ENCODE results near the gene OR11G2.
"Not testable (repeated sequence)": the region's sequence is repeated elsewhere in the genome, so short reads cannot be mapped to it uniquely, and the experiment has no call there.

OR11G2 gene

DNA sequence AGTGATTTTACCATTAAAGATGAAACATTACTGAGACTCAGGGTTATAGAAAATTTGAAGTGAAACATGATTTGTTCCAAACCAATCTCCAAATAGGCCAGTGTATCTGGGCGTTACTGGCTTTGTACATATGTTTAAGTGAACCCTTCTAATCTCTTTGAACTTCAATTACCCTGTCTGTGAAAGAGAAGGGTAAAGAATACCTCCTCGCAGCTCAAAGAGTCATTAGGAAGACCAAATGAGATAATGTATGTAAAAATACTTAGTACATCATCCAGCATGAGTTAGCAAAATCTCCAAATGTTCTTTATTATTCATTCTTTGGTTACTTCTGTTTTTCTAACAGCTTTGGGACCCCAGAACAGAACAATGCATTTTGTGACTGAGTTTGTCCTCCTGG is 32.7 kb downstream of the OR11G2 start, which contains the start of gene OR11H6:
OR11H6 (plus strand) TSS at position 301 of the 400 bp plus-strand sequence; CDS start at position 301, 0 bp downstream.
- H3K27me3 ChIP-seq (ENCODE audit: insufficient read depth, low read depth): no peaks in the 10 kb centered on the region
- no peaks in the 10 kb centered on the region for H3K36me3 ChIP-seq (ENCODE audit: insufficient read depth)
- TF ChIP-seq, protein P1, sequence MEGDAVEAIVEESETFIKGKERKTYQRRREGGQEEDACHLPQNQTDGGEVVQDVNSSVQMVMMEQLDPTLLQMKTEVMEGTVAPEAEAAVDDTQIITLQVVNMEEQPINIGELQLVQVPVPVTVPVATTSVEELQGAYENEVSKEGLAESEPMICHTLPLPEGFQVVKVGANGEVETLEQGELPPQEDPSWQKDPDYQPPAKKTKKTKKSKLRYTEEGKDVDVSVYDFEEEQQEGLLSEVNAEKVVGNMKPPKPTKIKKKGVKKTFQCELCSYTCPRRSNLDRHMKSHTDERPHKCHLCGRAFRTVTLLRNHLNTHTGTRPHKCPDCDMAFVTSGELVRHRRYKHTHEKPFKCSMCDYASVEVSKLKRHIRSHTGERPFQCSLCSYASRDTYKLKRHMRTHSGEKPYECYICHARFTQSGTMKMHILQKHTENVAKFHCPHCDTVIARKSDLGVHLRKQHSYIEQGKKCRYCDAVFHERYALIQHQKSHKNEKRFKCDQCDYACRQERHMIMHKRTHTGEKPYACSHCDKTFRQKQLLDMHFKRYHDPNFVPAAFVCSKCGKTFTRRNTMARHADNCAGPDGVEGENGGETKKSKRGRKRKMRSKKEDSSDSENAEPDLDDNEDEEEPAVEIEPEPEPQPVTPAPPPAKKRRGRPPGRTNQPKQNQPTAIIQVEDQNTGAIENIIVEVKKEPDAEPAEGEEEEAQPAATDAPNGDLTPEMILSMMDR (conservative IDR thresholded peaks at IDR 0.05; ENCODE audit: low read depth, low read length): no peak
- no peak within 1 kb of the TSS for H3K4me3 ChIP-seq (IDR thresholded peaks at IDR 0.05; ENCODE audit: insufficient read depth, low read depth, low read length)
- no peak within 1 kb of the TSS for H3K27ac ChIP-seq
- H3K9ac ChIP-seq: no peak within 1 kb of the TSS
- no peak within 1 kb of the TSS for H2AFZ ChIP-seq (ENCODE audit: low read depth)
- no peaks in the 10 kb centered on the region for H3K79me2 ChIP-seq (ENCODE audit: insufficient read depth, low read depth)
- H3K4me2 ChIP-seq: no peak within 1 kb of the TSS
- no peaks in the 10 kb centered on the region for H3K4me1 ChIP-seq (ENCODE audit: low read depth, poor library complexity, severe bottlenecking)
- H4K20me1 ChIP-seq (ENCODE audit: insufficient read depth): no peaks in the 10 kb centered on the region

DNA sequence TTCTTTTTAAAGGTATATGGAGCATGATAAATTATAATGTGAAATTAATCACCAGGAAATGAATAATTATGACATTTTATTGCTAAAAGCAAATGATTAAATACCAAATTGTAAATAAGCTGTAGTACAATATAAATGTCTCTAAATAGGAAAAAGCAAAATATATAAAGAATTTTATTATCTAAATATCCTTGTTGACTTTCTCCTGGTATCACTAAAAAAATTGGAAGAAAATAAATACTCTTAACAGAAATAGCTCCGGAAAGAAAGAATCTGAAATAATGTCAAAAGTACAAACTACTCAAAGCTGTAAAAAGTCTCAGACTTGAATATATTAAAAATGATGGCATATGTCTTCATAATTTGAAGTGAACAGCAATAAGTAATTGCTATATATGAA is 38.0 kb downstream of the OR11G2 start, which contains the start of gene OR11H7:
OR11H7 (plus strand) TSS at position 301 of the 400 bp plus-strand sequence.
- no peak within 1 kb of the TSS for H2AFZ ChIP-seq (ENCODE audit: low read depth)
- H3K4me2 ChIP-seq: no peak within 1 kb of the TSS
- H3K27me3 ChIP-seq (ENCODE audit: insufficient read depth, low read depth): no peaks in the 10 kb centered on the region
- no peaks in the 10 kb centered on the region for H3K79me2 ChIP-seq (ENCODE audit: insufficient read depth, low read depth)
- H3K4me3 ChIP-seq (IDR thresholded peaks at IDR 0.05; ENCODE audit: insufficient read depth, low read depth, low read length): no peak within 1 kb of the TSS
- no peaks in the 10 kb centered on the region for H3K4me1 ChIP-seq (ENCODE audit: low read depth, poor library complexity, severe bottlenecking)
- TF ChIP-seq, protein P1 (conservative IDR thresholded peaks at IDR 0.05; ENCODE audit: low read depth, low read length): no peak
- H3K36me3 ChIP-seq (ENCODE audit: insufficient read depth): no peaks in the 10 kb centered on the region
- H4K20me1 ChIP-seq (ENCODE audit: insufficient read depth): no peaks in the 10 kb centered on the region
- no peak within 1 kb of the TSS for H3K27ac ChIP-seq
- no peak within 1 kb of the TSS for H3K9ac ChIP-seq

DNA sequence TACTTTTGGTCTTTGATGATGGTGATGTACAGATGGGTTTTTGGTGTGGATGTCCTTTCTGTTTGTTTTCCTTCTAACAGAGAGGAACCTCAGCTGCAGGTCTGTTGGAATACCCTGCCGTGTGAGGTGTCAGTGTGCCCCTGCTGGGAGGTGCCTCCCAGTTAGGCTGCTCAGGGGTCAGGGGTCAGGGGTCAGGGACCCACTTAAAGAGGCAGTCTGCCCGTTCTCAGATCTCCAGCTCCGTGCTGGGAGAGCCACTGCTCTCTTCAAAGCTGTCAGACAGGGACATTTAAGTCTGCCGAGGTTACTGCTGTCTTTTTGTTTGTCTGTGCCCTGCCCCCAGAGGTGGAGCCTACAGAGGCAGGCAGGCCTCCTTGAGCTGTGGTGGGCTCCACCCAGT is 44.7 kb downstream of the OR11G2 start:
- not testable (repeated sequence) for H3K79me2 ChIP-seq (ENCODE audit: insufficient read depth, low read depth); H3K36me3 ChIP-seq (ENCODE audit: insufficient read depth); H3K4me1 ChIP-seq (ENCODE audit: low read depth, poor library complexity, severe bottlenecking); H3K9ac ChIP-seq; H3K4me2 ChIP-seq; H2AFZ ChIP-seq (ENCODE audit: low read depth); H3K27me3 ChIP-seq (ENCODE audit: insufficient read depth, low read depth); H3K27ac ChIP-seq; H3K4me3 ChIP-seq (IDR thresholded peaks at IDR 0.05; ENCODE audit: insufficient read depth, low read depth, low read length); H4K20me1 ChIP-seq (ENCODE audit: insufficient read depth)

DNA sequence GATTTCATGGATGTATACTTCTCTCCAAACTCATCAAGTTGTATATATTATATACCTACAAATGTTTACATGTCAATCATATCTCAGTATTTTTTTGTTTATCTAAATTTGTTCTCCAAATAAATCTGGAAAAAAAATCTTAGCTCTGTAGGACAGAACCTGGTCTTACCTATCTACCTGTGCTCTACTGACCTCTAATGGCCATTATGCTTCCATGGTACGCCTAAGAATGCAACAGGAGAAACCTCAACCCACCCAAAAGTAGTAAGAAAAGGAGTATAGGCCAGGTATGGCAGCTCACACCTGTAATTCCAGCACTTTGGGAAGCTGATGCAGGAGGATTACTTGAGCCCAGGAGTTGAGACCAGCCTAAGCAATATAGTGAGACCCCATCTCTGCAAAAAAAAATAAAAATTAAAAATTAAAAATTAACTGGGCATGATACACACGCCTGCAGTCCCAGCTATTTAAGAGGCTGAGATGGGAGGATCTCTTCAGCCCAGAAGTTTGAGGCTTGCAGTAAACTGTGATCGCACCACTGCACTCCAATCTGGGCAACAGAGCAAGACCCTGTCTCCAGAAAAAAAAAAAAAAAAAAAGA is 57.0 kb downstream of the OR11G2 start:
- Histone ChIP-seq H3K27ac (no peak overlapping the region), H3K36me3 (ENCODE audit: insufficient read depth) (no peaks in the 10 kb centered on the region), H3K9ac (no peak overlapping the region), H3K27me3 (ENCODE audit: insufficient read depth, low read depth) (no peaks in the 10 kb centered on the region), H3K4me2 (no peak overlapping the region), H3K79me2 (ENCODE audit: insufficient read depth, low read depth) (no peaks in the 10 kb centered on the region), H3K4me3 (IDR thresholded peaks at IDR 0.05; ENCODE audit: insufficient read depth, low read depth, low read length) (no peak overlapping the region), H2AFZ (ENCODE audit: low read depth) (no peak overlapping the region), H4K20me1 (ENCODE audit: insufficient read depth) (no peaks in the 10 kb centered on the region), H3K4me1 (ENCODE audit: low read depth, poor library complexity, severe bottlenecking) (no peaks in the 10 kb centered on the region)
- TF ChIP-seq, protein P1 (conservative IDR thresholded peaks at IDR 0.05; ENCODE audit: low read depth, low read length): no peak; the same call in 1 of the 2 replicates

Data from KMS-11 (cell line).